ENCODE measurements around the gene PGA5. TPM values are rescaled to one million over a fixed set of nuclear protein-coding genes. Genes with fewer than 3 reads are reported as not detected.

PGA5 gene
- polyA plus RNA-seq, 1 donor, result 1.1 TPM

- no peak for DNase-seq
Observed at GRCh38 chr11:61267437-61267841, 26.5 kb downstream of the PGA5 start.

- DNase-seq, result no peak
Observed at GRCh38 chr11:61268588-61269250, 27.7 kb downstream of the PGA5 start.

GRCh38 chr11:61270354-61271076, 29.5 kb downstream of the PGA5 start:
- DNase-seq, result no peak

GRCh38 chr11:61272731-61273130, 31.8 kb downstream of the PGA5 start:
- DNase-seq, result no peak

- no peak for DNase-seq
Observed at GRCh38 chr11:61273178-61274078, 32.5 kb downstream of the PGA5 start.

GRCh38 chr11:61274084-61274483, 33.1 kb downstream of the PGA5 start:
- no peak for DNase-seq

- DNase-seq, result no peak
Observed at GRCh38 chr11:61275191-61275590, 34.2 kb downstream of the PGA5 start.

- DNase-seq, result no peak
Observed at GRCh38 chr11:61277186-61278000, 36.4 kb downstream of the PGA5 start.

GRCh38 chr11:61278001-61278470, 37.1 kb downstream of the PGA5 start:
- DNase-seq, result no peak

GRCh38 chr11:61279934-61280659, 39.1 kb downstream of the PGA5 start:
- DNase-seq, result no peak

- DNase-seq, result no peak
Observed at GRCh38 chr11:61280883-61281580, 40.1 kb downstream of the PGA5 start.

- DNase-seq, result no peak
Observed at GRCh38 chr11:61281581-61282250, 40.7 kb downstream of the PGA5 start.

GRCh38 chr11:61283613-61284012, 42.6 kb downstream of the PGA5 start:
- no peak for DNase-seq

- no peak for DNase-seq
Observed at GRCh38 chr11:61287338-61287977, 46.5 kb downstream of the PGA5 start.

GRCh38 chr11:61290905-61291690, 50.1 kb downstream of the PGA5 start:
- DNase-seq, result no peak

- no peak for DNase-seq
Observed at GRCh38 chr11:61292356-61292755, 51.4 kb downstream of the PGA5 start.

GRCh38 chr11:61293867-61294716, 53.1 kb downstream of the PGA5 start:
- peak; percentile 66 for DNase-seq
